Endothelial cell (in vitro differentiated cells): ENCODE measurements around the gene STRIP1. TPM values are rescaled to one million over a fixed set of nuclear protein-coding genes. Genes with fewer than 3 reads are reported as not detected.

Source experiments
- DNase-seq: peaks from one replicate; pipeline ENCODE4 v3.0.0; 2021; ENCODE audit warnings: low spot score
- H3K27ac Mint-ChIP-seq: one replicate; pipeline ENCODE4 v1.8.0; 2021; ENCODE audit warnings: mixed read lengths, inconsistent platforms; ENCODE audit not compliant: unreplicated experiment
- H3K27me3 Mint-ChIP-seq: one replicate; pipeline ENCODE4 v1.8.0; 2021; ENCODE audit warnings: mild to moderate bottlenecking, moderate library complexity, mixed read lengths, inconsistent platforms; ENCODE audit not compliant: unreplicated experiment
- H3K36me3 Mint-ChIP-seq: one replicate; pipeline ENCODE4 v1.8.0; 2021; ENCODE audit warnings: mild to moderate bottlenecking, low read depth, mixed read lengths, inconsistent platforms; ENCODE audit not compliant: unreplicated experiment
- H3K4me1 Mint-ChIP-seq: one replicate; pipeline ENCODE4 v1.8.0; 2021; ENCODE audit warnings: mild to moderate bottlenecking, mixed read lengths, inconsistent platforms; ENCODE audit not compliant: unreplicated experiment
- H3K4me3 Mint-ChIP-seq: one replicate; pipeline ENCODE4 v1.8.0; 2021; ENCODE audit warnings: mild to moderate bottlenecking, mixed read lengths, inconsistent platforms; ENCODE audit not compliant: unreplicated experiment
- H3K9me3 Mint-ChIP-seq: one replicate; pipeline ENCODE4 v1.8.0; 2021; ENCODE audit warnings: mixed read lengths, inconsistent platforms; ENCODE audit not compliant: unreplicated experiment
- total RNA-seq: library from RNA; stranded (reverse); fragmentation: NEBNext Ultra II Directional; extraction: Animal tissue kit (Norgen Biotek cat#: 25700); gene quantifications from one replicate; pipeline ENCODE4 v1.2.1, GENCODE V29; 2021; ENCODE audit not compliant: unreplicated experiment
- TF ChIP-seq, protein P1 (sequence below): fragments of 200-600 bp; sonication (generic); IDR thresholded peaks from one replicate; pipeline ENCODE4 v1.5.0; 2021; ENCODE audit warnings: antibody characterized with exemption; ENCODE audit not compliant: unreplicated experiment

STRIP1 gene
- total RNA-seq, 1 donor from 2014 or later, result 65.0 TPM

GRCh38 chr1:110091381-110091780 lies 57.0 kb downstream of the STRIP1 start:
- Mint-ChIP-seq H3K4me1 (peaks cover 39% of the 10 kb centered on the region), H3K27me3 (peaks cover 24% of the 10 kb centered on the region), H3K27ac (no peak overlapping the region), H3K36me3 (no peaks in the 10 kb centered on the region), H3K4me3 (no peak overlapping the region), H3K9me3 (no peaks in the 10 kb centered on the region)
- TF ChIP-seq, protein P1, sequence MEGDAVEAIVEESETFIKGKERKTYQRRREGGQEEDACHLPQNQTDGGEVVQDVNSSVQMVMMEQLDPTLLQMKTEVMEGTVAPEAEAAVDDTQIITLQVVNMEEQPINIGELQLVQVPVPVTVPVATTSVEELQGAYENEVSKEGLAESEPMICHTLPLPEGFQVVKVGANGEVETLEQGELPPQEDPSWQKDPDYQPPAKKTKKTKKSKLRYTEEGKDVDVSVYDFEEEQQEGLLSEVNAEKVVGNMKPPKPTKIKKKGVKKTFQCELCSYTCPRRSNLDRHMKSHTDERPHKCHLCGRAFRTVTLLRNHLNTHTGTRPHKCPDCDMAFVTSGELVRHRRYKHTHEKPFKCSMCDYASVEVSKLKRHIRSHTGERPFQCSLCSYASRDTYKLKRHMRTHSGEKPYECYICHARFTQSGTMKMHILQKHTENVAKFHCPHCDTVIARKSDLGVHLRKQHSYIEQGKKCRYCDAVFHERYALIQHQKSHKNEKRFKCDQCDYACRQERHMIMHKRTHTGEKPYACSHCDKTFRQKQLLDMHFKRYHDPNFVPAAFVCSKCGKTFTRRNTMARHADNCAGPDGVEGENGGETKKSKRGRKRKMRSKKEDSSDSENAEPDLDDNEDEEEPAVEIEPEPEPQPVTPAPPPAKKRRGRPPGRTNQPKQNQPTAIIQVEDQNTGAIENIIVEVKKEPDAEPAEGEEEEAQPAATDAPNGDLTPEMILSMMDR, result no peak
- no peak for DNase-seq

DNA sequence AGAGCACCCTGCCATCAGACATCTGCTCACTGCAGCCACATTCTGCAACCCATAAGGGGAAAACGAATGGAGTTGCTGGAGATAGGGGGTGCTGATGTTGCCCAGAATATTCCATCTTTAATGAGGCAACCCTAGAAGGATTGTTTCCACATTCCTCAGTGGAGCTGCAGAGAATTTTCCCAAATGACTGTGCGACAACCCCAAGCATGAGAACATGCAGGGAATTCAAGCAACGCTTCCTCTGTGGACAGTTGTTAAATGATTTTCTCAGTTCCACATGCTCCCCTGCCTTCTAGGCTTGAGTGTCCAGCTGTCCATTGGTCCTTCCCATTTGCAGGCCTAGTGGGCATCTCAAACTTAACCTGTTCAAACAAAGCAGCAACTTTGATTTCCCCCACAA lies 57.4 kb downstream of the STRIP1 start:
- Mint-ChIP-seq H3K9me3 (no peaks in the 10 kb centered on the region), H3K4me3 (no peak overlapping the region), H3K27ac (no peak overlapping the region), H3K4me1 (peaks cover 35% of the 10 kb centered on the region), H3K36me3 (no peaks in the 10 kb centered on the region), H3K27me3 (peaks cover 24% of the 10 kb centered on the region)
- no peak for DNase-seq
- TF ChIP-seq, protein P1, result no peak

- no peak overlapping the region for H3K27ac Mint-ChIP-seq
- H3K4me1 Mint-ChIP-seq, result peaks cover 30% of the 10 kb centered on the region
- no peaks in the 10 kb centered on the region for H3K36me3 Mint-ChIP-seq
- H3K9me3 Mint-ChIP-seq, result no peaks in the 10 kb centered on the region
- DNase-seq, result no peak
- H3K27me3 Mint-ChIP-seq, result peaks cover 18% of the 10 kb centered on the region
- H3K4me3 Mint-ChIP-seq, result no peak overlapping the region
- TF ChIP-seq, protein P1, result no peak
Observed at GRCh38 chr1:110092991-110093390, 58.6 kb downstream of the STRIP1 start.

DNA sequence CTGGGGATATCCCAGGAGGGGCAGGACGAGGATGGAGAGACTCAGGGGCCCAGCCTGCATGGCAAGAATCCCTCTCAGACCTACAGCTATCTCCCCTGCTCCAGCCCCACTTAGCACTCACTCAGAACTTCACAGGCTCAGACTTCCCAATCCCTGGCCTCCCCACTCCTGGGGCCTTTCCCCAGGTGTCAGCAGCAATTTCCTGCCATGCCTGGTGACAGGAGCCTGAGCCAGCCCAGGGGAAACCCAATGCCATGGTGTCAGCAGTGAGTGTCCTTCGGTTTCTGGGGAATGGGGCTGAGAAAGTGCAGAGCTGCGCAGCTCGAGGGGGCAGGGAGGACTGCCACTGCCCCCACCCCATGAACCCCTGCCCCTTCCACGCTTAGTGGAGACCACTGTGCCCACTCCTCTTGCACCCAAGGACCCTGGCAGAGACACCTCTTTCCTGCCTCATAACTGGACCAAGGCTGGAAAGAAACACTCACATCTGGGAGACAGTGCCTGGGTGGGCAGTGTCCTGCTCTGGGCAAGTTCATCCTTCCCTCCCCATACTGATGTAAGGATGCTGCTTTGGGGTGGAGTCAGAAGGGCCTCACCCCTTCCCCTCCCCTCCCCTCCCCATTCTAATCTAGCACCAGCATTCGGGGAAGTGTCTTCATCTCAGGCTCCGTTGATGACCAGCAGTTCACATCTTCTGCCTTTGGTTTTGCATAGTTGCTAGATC lies 60.7 kb downstream of the STRIP1 start:
- peaks cover 17% of the 10 kb centered on the region for H3K27me3 Mint-ChIP-seq
- TF ChIP-seq, protein P1, result no peak
- H3K36me3 Mint-ChIP-seq, result no peaks in the 10 kb centered on the region
- H3K4me3 Mint-ChIP-seq, result no peak overlapping the region
- H3K27ac Mint-ChIP-seq, result no peak overlapping the region
- H3K9me3 Mint-ChIP-seq, result no peaks in the 10 kb centered on the region
- no peak for DNase-seq
- peaks cover 24% of the 10 kb centered on the region for H3K4me1 Mint-ChIP-seq

DNA sequence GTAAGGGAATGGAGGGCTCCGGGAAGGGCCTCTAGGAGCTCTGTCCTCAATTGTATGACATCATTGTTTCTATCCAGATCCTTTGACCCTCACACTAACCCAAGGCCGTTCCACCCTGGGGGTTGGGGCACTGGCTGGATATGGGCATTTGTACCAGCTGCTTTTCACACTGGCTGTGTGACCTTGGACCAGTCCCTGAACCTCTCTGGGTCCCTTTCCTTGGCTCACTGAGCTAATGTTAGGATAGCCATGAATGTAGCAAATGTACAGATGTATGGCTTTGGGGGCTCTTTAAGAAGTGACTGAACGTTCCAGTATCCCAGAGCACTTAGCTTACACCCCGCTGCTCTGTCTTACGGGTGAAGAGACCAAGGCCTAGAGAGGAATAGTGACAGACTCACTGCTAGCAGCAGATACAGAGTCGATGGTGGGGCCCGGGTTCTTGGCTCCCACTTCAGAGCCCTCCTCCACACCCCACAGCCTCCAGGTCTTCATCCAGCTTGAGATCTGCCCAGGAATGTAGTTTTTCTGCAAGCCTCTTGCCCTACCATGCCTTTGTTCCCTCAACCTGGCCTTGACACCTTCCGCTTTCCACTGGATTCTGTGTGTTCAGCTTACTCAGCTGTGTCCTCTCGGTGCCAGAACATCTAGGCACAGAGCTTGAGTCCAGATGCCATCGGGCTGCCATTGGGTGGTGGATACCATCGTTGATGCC lies 63.2 kb downstream of the STRIP1 start:
- Mint-ChIP-seq H3K27ac (no peak overlapping the region), H3K27me3 (peaks cover 18% of the 10 kb centered on the region), H3K36me3 (peaks cover 4% of the 10 kb centered on the region), H3K4me1 (peaks cover 18% of the 10 kb centered on the region), H3K4me3 (no peak overlapping the region), H3K9me3 (no peaks in the 10 kb centered on the region)
- DNase-seq, result no peak
- TF ChIP-seq, protein P1, result no peak
